ENCODE data around the gene CTR9.
A peak's percentile ranks its signal among the peaks of the same experiment; 100 is the strongest.

Gene CTR9

DNA sequence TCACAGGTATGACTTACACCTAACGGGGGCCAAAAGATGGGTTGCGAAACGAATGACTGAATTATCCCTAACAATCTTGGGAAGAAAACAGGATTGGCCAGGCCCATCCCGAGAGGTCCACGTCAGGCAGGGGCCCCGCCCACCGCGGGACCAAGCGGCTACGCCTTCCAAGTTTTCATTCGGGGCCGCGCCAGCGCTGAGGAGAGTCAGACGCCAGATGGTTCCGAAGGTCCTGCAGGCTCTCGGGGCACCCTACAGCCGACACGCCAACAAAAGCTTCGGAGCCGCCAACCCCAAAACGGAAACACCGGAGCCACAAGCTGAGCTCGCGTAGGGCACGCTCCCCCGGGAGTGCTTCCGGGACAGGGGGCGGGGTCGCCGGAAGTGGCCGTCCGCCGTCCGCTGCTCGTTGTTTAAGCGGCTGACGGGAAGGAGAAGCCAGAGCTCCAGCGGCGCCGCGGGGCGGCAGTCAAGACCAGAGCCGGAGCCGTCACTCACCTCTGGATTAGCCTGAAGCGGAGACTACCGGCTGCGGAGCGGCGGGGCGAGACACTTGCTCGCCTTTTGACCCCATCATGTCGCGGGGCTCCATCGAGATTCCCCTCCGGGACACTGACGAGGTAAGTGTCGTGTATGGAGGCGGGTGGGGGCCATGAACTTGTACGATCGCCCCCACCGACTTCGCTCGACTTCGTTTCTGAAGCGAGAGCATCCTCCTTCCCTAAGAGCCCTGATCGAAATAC is at the start of gene CTR9:
Gene CTR9 (plus strand): TSS at position 409 of the 743 bp plus-strand sequence. CDS start 167 bp downstream, at position 576.
- peak; percentile 89 for DNase-seq (ENCODE audit: low spot score)

DNA sequence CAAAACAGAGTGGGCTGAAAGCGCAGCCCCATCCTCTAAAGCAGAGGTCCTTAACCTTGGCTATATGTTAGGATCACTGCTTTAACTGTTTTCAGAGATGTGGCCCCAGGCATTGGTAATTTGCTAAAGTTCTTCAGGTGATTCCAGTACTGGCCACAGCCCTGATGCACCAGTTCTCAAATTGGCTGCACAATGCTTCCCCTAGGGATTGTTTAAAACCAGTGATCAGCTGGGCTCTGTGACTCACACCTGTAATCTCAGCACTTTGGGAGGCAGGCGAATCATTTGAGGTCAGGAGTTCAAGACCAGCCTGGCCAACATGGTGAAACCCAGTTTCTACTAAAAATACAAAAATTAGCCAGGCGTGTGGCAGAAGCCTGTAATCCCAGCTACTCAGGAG is 49.1 kb upstream of the CTR9 start:
- DNase-seq (ENCODE audit: low spot score) = no peak

DNA sequence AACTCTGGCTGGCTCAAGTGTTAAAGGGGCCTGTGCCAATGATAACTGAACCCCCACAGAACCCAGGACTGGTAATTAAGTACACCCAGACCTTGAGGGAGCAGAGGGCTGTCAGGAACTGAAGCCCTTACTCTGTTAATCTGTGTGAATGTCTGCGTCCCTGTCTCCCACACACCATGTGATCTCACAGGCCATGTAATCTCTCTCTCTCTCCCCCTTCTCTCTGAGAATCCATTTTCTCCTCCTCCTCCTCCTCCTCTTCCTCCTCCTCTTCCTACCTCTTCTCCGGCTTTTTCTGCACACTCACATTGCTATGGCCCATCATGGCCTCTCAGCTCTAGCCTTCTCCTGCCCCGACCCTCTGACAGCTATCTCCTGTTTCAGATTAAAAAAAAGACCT is 42.9 kb upstream of the CTR9 start:
- DNase-seq (ENCODE audit: low spot score) = no peak

DNA sequence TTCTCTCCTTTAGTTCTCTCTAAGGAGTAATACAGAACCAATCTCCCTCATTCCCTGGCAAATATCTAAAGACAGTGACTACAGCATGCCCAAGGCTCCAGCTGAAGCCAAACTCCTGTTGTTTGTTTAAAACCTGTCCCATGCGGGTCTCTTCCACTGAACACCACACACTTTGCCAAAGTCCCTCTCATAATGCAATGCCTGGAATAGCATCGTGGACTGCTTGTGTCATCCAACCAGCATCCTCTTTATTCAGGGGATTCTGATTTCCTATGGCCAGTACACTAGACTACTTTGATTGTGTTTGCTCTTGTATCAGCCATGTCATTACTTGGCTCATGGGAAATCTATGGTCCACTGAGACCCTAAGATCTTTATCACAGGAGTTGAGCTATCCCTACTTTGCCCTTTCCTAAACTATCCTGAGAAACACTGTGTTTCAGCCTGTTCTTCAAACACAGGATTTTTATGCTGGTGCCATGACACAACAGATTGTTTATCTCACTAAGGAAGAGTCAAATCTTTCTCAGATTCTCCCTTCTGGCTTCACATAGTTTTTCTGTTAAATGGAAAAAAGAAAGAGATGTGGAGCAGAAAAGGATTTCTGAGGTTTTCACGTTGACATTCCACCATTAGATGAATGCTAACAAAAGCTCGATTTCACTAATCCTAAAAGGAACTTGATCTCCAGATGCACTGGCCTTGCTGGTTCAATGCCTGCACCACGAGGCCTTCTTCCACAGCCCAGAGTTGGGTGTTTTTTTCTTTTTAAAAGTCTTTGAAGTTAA is 41.6 kb upstream of the CTR9 start:
- DNase-seq (ENCODE audit: low spot score) = no peak

DNA sequence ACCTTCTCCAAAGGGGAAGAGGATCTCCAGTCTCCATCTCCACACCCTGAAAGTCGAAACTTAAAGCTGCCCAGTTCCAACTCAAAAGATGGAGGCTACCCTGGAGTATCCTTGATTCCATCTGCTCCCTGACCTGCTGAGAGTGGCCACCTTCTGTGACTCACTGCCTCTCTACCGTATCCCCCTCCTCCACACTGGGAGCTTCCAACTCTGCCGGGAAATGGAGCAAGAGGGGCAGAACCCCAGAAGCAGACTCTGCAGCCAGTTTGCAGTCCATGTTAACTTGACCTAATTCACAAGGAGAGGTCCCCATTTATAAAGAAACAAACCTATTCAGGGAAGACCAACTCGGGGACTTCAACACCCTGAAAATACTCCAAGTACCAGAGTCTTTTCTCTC is 35.5 kb upstream of the CTR9 start:
- DNase-seq (ENCODE audit: low spot score) = no peak

GRCh38 chr11:10716122-10716521 is 34.9 kb upstream of the CTR9 start:
- no peak for DNase-seq (ENCODE audit: low spot score)

DNA sequence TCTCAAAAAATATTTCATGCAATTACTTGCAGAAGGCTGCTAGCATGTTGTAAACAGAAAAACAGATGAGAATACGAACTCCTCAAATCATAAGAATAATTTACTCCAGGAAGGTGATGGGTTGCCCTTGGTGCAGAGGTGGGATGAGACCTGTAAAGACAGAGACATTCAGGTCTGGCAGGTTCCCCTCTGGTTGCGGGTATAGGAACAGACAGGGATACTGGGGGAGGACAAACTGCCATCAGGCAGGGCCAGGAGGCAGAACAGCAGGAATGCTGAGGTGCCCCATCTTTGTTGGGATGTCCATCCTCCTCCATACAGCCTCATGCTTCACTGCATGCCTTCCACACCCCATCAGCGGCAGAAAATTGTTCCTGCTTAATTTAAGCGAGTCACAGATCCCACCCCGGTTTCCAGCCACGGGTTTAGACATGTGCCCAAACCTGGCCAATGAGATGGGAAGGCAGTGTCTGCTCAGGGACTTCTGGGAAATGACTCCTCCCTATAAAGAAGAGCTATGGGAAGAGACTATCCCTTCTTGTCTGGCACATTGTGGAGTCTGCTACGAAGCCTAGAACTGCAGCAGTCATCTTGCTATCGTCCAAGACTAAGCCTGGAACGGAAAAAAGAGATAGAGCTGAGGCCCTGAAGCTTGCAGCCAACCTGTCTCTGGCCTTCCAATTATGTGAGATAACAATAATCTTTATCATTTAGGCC is 34.3 kb upstream of the CTR9 start:
- DNase-seq (ENCODE audit: low spot score) = no peak

- no peak for DNase-seq (ENCODE audit: low spot score)
Observed at GRCh38 chr11:10719616-10720015, 31.4 kb upstream of the CTR9 start.

DNA sequence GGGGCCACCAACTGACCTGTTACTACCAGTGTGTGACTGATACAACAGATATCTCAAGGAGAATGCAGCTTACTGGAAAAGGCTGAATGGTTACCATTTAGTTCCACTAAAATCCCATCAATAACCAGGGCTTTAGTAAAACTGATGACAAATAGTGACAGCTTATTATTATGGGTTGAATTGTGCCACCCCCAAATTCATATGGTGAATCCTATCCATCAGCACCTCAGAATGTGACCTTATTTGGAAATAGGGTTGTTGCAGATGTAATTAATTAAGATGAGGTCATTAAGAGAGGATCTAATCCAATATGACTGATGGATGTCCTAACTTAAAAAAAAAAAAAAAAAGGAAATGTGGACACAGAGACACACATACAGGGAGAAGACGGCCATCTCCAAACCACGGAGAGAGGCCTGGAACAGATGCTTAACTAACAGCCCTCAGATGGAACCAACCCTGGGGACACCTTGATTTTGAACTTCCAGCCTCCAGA is 30.1 kb upstream of the CTR9 start:
- DNase-seq (ENCODE audit: low spot score) = no peak

GRCh38 chr11:10722307-10722706 is 28.7 kb upstream of the CTR9 start:
- no peak for DNase-seq (ENCODE audit: low spot score)

DNA sequence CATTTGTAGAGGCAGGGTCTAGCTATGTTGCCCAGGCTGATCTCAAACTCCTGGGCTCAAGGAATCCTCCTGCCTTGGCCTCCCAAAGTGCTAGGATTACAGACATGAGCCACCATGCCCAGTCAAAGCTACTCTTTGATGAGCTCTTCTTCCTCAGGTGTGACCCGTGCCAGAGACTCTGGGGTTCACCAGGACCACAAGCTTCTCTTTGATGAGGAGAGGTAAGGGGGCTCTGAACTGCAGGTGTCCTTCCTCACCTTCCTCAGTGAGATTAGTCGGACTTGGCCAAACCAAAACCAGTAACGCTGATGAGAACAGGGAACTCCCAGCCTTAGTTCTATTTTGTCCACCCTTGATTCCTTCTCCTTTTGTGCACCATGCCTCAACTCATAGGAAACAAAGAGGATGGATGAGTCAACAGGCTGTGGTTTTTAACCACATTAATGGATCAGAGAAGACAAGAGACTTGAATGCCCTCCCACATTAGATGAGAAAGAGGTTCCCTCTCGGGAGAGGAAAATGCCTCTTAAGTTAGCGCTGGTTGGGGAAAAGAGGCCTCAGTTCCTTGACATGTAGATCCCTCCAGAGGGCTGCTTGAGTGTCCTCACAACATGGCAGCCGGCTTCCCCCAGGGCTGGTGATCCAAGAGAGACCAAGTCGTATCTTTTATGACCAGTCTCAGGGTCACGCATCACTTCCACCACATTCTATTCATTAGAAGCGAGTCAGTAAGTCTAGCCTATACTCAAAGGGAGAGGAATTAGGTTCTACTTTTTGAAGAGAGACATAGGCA is 25.7 kb upstream of the CTR9 start:
- DNase-seq (ENCODE audit: low spot score) = no peak

DNA sequence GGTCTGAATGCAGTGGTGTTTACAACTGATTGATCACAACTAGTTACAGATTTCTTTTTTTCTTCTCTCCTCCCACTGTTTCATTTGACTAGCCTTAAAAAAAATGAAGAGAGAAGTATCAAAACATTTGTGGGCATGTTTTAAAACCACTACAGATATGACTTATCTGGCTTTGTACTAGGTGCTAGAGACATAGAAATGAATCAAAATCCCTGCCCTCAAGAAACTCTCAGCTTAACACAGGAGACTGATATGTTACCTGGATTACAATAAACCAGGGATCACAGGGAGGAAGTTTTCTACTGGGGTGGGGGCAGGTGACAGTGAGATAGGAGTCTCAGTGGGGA is 25.2 kb upstream of the CTR9 start:
- no peak for DNase-seq (ENCODE audit: low spot score)

- DNase-seq (ENCODE audit: low spot score) = no peak
Observed at GRCh38 chr11:10727146-10727851, 23.7 kb upstream of the CTR9 start.

GRCh38 chr11:10728154-10728553 is 22.9 kb upstream of the CTR9 start:
- DNase-seq (ENCODE audit: low spot score) = no peak

DNA sequence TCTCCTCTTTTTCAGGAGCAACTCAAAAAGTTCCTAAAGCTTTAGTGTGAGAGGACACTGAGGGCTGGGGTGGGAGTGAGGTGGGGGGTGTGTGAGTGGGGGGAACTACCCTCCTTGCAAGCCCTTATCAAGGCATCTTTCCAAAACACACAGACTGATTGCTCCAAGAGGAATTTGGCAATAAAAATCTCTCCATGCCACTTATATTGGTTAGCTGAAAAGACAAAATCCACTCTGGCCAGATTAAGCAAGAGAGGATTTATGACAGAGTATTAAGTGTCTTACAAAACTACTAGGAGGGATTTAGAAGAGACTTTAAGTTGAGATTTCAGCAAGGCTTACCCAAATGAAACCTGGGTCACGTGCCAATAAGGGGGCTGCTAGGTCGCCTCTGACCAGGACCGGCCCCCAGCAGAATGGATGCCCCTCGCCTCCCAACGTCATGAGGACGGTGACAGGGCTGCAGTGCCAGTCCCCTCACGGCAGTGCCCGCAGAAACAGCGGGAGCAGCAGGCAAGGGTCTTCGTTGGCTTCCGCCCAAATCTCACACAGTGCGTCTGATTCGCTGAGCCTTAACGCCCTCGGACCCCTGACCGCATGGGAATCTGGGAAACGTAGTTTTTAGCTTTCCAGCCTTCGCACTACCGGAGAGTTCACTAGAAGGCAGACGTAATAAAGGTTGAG is 22.1 kb upstream of the CTR9 start:
- no peak for DNase-seq (ENCODE audit: low spot score)

DNA sequence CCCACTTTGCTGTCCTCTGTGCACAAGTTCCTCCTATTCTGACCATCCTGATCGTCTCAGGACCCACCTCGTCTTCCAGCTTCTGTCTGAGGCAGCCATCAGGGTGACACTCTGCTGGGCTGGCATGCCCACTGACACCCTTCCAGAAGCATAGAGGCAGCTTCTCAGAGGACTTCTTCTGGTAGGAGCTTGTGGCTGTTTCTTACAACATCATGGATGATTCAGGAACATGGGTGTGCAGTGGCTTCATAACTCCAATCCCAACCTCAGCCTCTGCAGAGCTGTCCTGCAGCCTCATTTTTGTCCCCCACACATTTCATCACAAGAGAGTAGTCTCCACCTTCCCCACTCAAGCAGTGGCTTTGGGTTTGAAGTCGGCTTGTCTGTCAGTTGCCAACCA is 20.9 kb upstream of the CTR9 start:
- no peak for DNase-seq (ENCODE audit: low spot score)

DNA sequence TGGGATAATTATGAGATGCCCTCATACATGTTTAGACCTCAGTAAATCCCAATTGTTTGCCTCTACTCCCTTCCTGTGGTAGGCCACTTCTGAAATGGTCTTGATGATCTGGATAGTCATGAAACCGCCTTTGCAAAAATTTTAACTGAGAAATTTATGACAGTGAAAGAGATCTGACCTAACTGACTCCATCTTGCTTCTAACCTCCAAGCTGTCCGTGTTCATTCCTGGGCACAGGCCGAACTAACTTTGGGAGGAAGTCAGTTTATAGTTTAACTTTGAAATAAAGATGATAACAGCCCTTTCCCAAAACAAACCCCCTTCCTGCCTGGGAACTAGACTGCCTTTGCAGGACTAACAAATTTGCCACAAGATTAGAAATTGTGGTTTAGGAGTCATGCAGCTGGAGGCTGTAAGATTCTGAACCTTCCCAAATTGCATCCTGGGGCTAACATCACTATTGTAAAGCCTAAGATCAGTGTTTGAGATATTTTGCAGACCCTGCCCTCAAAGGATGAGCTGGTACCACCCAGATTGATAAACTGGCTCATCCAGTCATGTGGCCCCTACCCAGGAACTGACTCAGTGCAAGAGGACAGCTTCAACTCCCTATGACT is 19.9 kb upstream of the CTR9 start:
- no peak for DNase-seq (ENCODE audit: low spot score)

- DNase-seq (ENCODE audit: low spot score) = peak; percentile 95
Observed at GRCh38 chr11:10735481-10736475, 15.3 kb upstream of the CTR9 start.

Data from kidney capillary endothelial cell (primary cell).